Lower leg skin (tissue), 4 donors: ENCODE results near the gene PLEK2. TPM values are rescaled to one million over a fixed set of nuclear protein-coding genes. Genes with fewer than 3 reads are reported as not detected.
"Not testable (repeated sequence)": the region's sequence is repeated elsewhere in the genome, so short reads cannot be mapped to it uniquely, and the experiment has no call there.

Experiments
- DNase-seq, 2 donors: peaks; one replicate each; pipeline ENCODE4 v3.0.0-alpha.2; 2019; ENCODE audit warnings: low spot score in 2 of 2
- H3K4me3 ChIP-seq: fragments of 200-600 bp; sonication (generic); 2 replicates; pipeline ENCODE4 v1.5.1; 2017; ENCODE audit warnings: mild to moderate bottlenecking, low read depth; ENCODE audit not compliant: poor library complexity, severe bottlenecking
- CTCF ChIP-seq, 3 donors: fragments of 450-650 bp; IDR thresholded peaks; one replicate each; pipeline ENCODE4 v1.5.1; 2016; ENCODE audit warnings: antibody characterized with exemption in 3 of 3, mild to moderate bottlenecking in 3 of 3, moderate library complexity in 2 of 3
- POLR2A ChIP-seq, 2 donors: fragments of 450-650 bp; IDR thresholded peaks; one replicate each; pipeline ENCODE4 v1.6.1; 2016 to 2017; ENCODE audit warnings: antibody characterized with exemption in 2 of 2, mild to moderate bottlenecking in 1 of 2, moderate library complexity in 1 of 2
- WGBS, 2 donors: methylation state at CpG; one replicate each; pipeline ENCODE4 v1.1.5; 2018; 5-methylcytosine and 5-hydroxymethylcytosine counted together
- intact Hi-C: fragments of 100-400 bp; cut with DNase I; formaldehyde crosslinking; loops from one replicate; pipeline ENCODE4 v1.15.0; 2023; ENCODE audit warnings: low total_unique reads
- total RNA-seq, 4 donors: library from RNA; depleted of rRNA; stranded (reverse); fragments of >200 nt; gene quantifications; one replicate each; pipeline ENCODE4 v1.1.0, GENCODE V29; 2016

Gene PLEK2
- total RNA-seq, 4 donors from 2014 or later: 23.0 to 33.0 (median 29.5) TPM

DNA sequence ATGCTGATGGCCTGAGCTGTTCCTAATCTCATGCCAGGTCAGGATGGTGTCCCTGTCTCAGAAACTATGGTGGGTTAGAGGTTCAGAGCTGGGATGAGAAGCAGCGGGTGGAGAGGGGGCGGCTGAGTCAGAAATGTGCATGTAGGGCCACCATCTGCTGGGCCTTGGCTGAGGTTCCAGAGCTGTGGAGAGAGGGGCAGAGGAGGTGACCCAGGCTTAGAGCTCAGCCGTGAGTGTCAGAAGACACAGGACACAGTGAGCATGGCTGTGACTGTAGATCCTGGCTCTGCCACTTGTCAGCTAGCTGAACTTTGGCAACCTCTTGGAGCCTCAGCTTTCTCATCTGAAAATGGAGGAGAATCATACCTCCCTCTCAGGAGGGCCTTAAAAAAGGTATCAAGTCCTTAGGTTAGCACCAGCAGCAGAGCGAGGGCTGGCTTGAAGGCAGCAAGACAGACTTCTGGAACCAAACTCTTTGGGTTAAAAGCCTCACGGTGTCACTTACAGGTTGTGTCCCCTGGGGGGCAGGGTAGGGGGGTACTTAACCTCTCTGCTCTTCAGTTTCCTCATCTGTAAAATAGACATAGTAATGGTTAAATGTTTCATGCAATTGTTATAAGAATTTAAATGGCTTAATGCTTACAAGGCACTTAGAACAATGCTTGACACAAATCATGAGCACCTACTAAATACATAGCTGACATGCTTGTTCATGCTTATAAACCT, 41.8 kb upstream of the PLEK2 start:
- TF ChIP-seq CTCF (IDR thresholded peaks at IDR 0.05) (no peak), POLR2A (IDR thresholded peaks at IDR 0.05) (no peak)
- 87 to 89% methylated on average over 5 of the region's 5 CpGs for WGBS, 2 donors
- no peak for DNase-seq
- intact Hi-C loops: no loop called here
- no peak overlapping the region for H3K4me3 ChIP-seq

DNA sequence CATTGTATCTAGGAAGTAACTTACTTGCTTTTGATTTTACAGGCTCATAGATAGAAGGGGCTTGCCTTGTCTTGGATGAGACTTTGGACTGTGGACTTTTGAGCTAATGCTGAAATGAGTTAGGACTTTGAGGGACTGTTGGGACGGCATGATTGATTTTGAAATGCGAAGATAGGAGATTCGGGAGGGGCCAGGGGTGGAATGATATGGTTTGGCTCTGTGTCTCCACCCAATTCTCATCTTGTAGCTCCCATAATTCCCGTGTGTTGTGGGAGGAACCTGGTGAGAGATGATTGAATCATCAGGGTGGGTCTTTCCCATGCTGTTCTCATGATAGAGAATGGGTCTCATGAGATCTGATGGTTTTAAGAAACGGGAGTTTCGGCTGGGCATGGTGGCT, 39.7 kb upstream of the PLEK2 start:
- intact Hi-C loops, DNase-seq, H3K4me3 ChIP-seq: not testable (repeated sequence)
- WGBS, 2 donors: 76 to 84% methylated on average over 6 of the region's 6 CpGs

DNA sequence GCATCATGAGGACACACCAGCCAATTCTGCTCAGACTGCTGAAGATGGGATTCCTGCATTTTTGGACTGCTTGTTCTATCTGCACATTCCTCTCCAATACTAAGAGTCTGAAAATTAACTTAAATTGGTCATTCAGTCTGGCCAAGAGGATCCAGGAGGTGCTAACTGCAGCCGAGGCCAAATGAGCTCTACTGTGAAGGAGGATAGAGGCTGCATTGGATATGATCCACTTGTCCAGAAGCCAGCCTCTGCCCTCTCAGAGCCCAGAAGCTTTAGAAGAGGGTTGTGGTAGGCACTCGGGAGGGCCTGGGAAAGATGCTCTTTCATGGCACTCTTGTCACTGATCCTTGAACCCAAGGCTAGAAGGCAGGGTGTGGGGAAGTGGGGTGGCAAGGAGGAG, 37.1 kb upstream of the PLEK2 start:
- WGBS, 2 donors: 86 to 93% methylated on average over 2 of the region's 2 CpGs
- DNase-seq: no peak
- intact Hi-C loops: no loop called here
- no peak overlapping the region for H3K4me3 ChIP-seq
- TF ChIP-seq CTCF (IDR thresholded peaks at IDR 0.05): no peak
- TF ChIP-seq POLR2A (IDR thresholded peaks at IDR 0.05): no peak

DNA sequence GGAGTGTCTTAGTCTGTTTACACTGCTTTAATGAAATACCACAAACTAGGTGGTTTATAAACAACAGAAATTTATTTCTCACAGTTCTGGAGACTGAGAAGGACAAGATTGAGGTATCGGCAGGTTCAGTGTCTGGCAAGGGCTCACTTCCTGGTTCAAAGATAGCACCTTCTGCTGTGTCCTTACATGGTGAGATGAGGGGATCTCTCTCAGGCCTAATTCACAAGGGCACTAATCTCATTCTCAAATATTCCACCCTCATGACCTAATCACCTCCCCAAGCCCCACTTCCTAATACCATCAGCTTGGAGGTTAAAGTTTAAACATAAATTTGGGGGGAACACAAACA, 35.0 kb upstream of the PLEK2 start:
- DNase-seq: no peak
- no peak for TF ChIP-seq POLR2A (IDR thresholded peaks at IDR 0.05)
- no peak for TF ChIP-seq CTCF (IDR thresholded peaks at IDR 0.05)
- intact Hi-C loops: no loop called here
- H3K4me3 ChIP-seq: no peak overlapping the region
- 79 to 96% methylated on average over 1 of the region's 1 CpG for WGBS, 2 donors

DNA sequence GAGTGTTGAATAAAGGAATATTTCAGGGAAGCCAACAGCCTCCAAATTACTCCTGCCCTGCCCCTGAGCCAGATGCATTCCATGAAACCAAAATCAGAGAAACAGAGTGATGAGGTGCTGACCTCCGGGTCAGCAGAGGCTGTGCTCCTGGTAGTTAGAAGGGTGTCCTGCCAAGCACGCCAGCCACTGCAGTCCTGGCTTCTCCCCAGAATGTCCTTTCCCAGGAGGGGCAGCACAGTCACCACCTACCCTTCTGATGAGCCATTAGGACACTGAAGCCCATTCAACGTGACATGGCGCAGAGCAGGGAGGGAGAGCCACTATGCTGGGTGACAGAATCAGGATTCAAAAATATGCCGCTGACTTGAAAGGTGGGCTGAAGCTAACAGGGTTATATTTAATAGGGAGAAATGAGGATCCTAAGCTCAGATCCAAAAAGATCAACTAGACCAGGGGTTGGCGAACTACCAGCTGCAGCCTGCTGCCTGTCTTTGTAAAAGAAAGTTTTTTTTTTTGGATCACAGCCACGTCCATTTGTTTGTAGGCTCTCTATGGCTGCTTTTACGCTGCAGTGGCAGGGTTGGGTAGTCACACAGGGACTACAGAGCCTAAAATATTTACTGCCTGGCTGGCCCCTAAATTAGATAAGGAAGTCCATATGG, 34.5 kb upstream of the PLEK2 start:
- intact Hi-C loops: no loop called here
- no peak for TF ChIP-seq CTCF (IDR thresholded peaks at IDR 0.05)
- no peak for TF ChIP-seq POLR2A (IDR thresholded peaks at IDR 0.05)
- no peak overlapping the region for H3K4me3 ChIP-seq
- 55 to 66% methylated on average over 8 of the region's 8 CpGs for WGBS, 2 donors
- no peak for DNase-seq

DNA sequence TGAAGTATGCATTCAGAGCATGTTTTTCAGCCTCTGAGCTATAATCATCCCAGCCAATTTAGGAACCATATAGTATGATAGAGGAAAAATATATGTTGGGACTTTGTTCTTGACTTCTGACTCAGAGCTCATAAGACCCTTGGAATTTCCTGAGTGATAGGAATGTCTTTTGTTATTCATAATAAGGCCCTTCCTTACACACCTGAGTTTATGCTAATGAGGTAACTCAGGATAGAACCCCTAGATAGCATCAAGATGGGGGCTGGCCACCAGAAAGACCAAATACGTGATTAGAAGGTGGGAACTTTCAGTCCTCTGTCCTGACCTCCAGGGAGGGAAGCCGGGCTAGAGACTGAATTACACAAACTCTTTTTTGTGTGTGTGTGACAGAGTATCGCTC, 32.4 kb upstream of the PLEK2 start:
- no peak for DNase-seq
- H3K4me3 ChIP-seq: no peak overlapping the region
- TF ChIP-seq POLR2A (IDR thresholded peaks at IDR 0.05): no peak
- TF ChIP-seq CTCF (IDR thresholded peaks at IDR 0.05): no peak
- WGBS, 2 donors: 84 to 92% methylated on average over 3 of the region's 3 CpGs
- intact Hi-C loops: no loop called here
